IMR-90 (cell line): ENCODE data around the gene TAOK1. TPM values are rescaled to one million over a fixed set of nuclear protein-coding genes. Genes with fewer than 3 reads are reported as not detected.

Source experiments
- ATAC-seq: fragments of 200-7000 bp; cut with Tn5 transposase; 2 replicates; pipeline ENCODE4 v1.9.1; 2020; ENCODE audit warnings: low read depth, mild to moderate bottlenecking, moderate library complexity
- BruUV-seq: library from RNA; stranded (reverse); fragments of 400-500 nt; replicated peaks from 2 replicates; lab custom pipeline; 2021; lab: Mats Ljungman, UMichigan
- CTCF ChIA-PET: fragments of 300-600 bp; formaldehyde crosslinking; extraction: SDS; loops from one replicate; lab custom pipeline; 2021; ENCODE audit warnings: antibody characterized with exemption; lab: Yijun Ruan, JAX
- POLR2A ChIA-PET: fragments of 300-600 bp; sonication (Branson Sonifier 250); formaldehyde crosslinking; loops from one replicate; lab custom pipeline; 2022; ENCODE audit warnings: antibody characterized with exemption; ENCODE audit not compliant: unreplicated experiment; lab: Charles Lee
- DNase-seq: peaks from one replicate; pipeline ENCODE4 v3.0.0; 2013
- H2AFZ ChIP-seq: replicated peaks from 2 replicates; pipeline ENCODE3; 2013; ENCODE audit warnings: low read length, mild to moderate bottlenecking; ENCODE audit not compliant: poor library complexity
- H2AK5ac ChIP-seq: 2 replicates; pipeline ENCODE4 v1.6.1; 2013; ENCODE audit warnings: low read depth, low read length, inconsistent platforms
- H2AK9ac ChIP-seq: replicated peaks from 2 replicates; pipeline ENCODE3; 2013; ENCODE audit warnings: mild to moderate bottlenecking, low read depth, low read length, moderate library complexity; ENCODE audit not compliant: poor library complexity
- H2BK120ac ChIP-seq: 2 replicates; pipeline ENCODE4 v1.6.1; 2013; ENCODE audit warnings: low read depth, low read length, inconsistent platforms
- H2BK15ac ChIP-seq: 3 replicates; pipeline ENCODE4 v1.6.1; 2013; ENCODE audit warnings: low read depth, low read length, inconsistent platforms
- H2BK20ac ChIP-seq: 2 replicates; pipeline ENCODE4 v1.6.1; 2013; ENCODE audit warnings: low read depth, mild to moderate bottlenecking, inconsistent platforms, low read length, moderate library complexity
- H2BK5ac ChIP-seq: 2 replicates; pipeline ENCODE4 v1.6.1; 2013; ENCODE audit warnings: mild to moderate bottlenecking, low read depth, low read length, inconsistent platforms; ENCODE audit not compliant: poor library complexity, severe bottlenecking
- H3K14ac ChIP-seq: replicated peaks from 2 replicates; pipeline ENCODE4 v1.6.1; 2013; ENCODE audit warnings: low read depth, low read length, inconsistent platforms
- H3K18ac ChIP-seq: 2 replicates; pipeline ENCODE4 v1.6.1; 2013; ENCODE audit warnings: low read depth, low read length, control low read depth
- H3K23ac ChIP-seq: 2 replicates; pipeline ENCODE4 v1.6.1; 2013; ENCODE audit warnings: low read depth, low read length, inconsistent platforms
- H3K27ac ChIP-seq: 2 replicates; pipeline ENCODE4 v1.5.1; 2013; ENCODE audit warnings: mild to moderate bottlenecking, control low read depth, low read length; ENCODE audit not compliant: insufficient read depth
- H3K27me3 ChIP-seq: 2 replicates; pipeline ENCODE4 v1.6.1; 2013; ENCODE audit warnings: low read length; ENCODE audit not compliant: control insufficient read depth, insufficient read depth
- H3K36me3 ChIP-seq: 2 replicates; pipeline ENCODE4 v1.6.1; 2013; ENCODE audit warnings: low read length, mixed read lengths; ENCODE audit not compliant: control insufficient read depth, insufficient read depth
- H3K4ac ChIP-seq: 2 replicates; pipeline ENCODE4 v1.6.1; 2013; ENCODE audit warnings: low read depth, low read length, inconsistent platforms
- H3K4me1 ChIP-seq: 2 replicates; pipeline ENCODE4 v1.6.1; 2013; ENCODE audit warnings: low read length, mixed read lengths; ENCODE audit not compliant: control insufficient read depth, insufficient read depth
- H3K4me2 ChIP-seq: 2 replicates; pipeline ENCODE4 v1.6.1; 2013; ENCODE audit warnings: low read depth, mild to moderate bottlenecking, control low read depth, low read length, moderate library complexity
- H3K4me3 ChIP-seq: 2 replicates; pipeline ENCODE4 v1.5.1; 2013; ENCODE audit warnings: low read depth, mild to moderate bottlenecking, control low read depth, low read length, moderate library complexity; ENCODE audit not compliant: insufficient read depth
- H3K56ac ChIP-seq: 2 replicates; pipeline ENCODE4 v1.6.1; 2013; ENCODE audit warnings: low read length, inconsistent platforms; ENCODE audit not compliant: insufficient read depth; ENCODE audit errors: extremely low read depth
- H3K79me1 ChIP-seq, 2 experiments: 2 replicates each; pipeline ENCODE4 v1.6.1; 2013; ENCODE audit warnings: low read length in 2 of 2, inconsistent platforms in 1 of 2, low read depth in 1 of 2
- H3K9ac ChIP-seq: 2 replicates; pipeline ENCODE4 v1.6.1; 2013; ENCODE audit warnings: low read depth, low read length, control low read depth
- H3K9me1 ChIP-seq: 2 replicates; pipeline ENCODE4 v1.6.1; 2013; ENCODE audit warnings: low read length, inconsistent platforms; ENCODE audit not compliant: insufficient read depth
- H3K9me3 ChIP-seq: 2 replicates; pipeline ENCODE4 v1.6.1; 2013; ENCODE audit warnings: low read length; ENCODE audit not compliant: control insufficient read depth, insufficient read depth
- H4K20me1 ChIP-seq: 2 replicates; pipeline ENCODE4 v1.6.1; 2013; ENCODE audit warnings: low read length, inconsistent platforms; ENCODE audit not compliant: insufficient read depth
- H4K5ac ChIP-seq: 2 replicates; pipeline ENCODE4 v1.6.1; 2013; ENCODE audit warnings: mild to moderate bottlenecking, low read depth, low read length, control low read depth
- H4K8ac ChIP-seq, 2 experiments: 2 replicates each; pipeline ENCODE4 v1.6.1; 2013; ENCODE audit warnings: low read depth in 2 of 2, low read length in 2 of 2, control low read depth in 1 of 2, inconsistent platforms in 1 of 2
- H4K91ac ChIP-seq: 2 replicates; pipeline ENCODE4 v1.6.1; 2013; ENCODE audit warnings: low read depth, low read length, inconsistent platforms; ENCODE audit not compliant: insufficient read depth
- BHLHE40 ChIP-seq: fragments of 150-350 bp; IDR thresholded peaks from 2 replicates; pipeline ENCODE4 v1.6.1; 2016; ENCODE audit warnings: mild to moderate bottlenecking, low read depth, low read length
- CEBPB ChIP-seq: IDR thresholded peaks from 2 replicates; pipeline ENCODE4 v1.6.1; 2012; ENCODE audit warnings: low read depth, low read length, improper control_type of control experiment
- CHD1 ChIP-seq: IDR thresholded peaks from 2 replicates; pipeline ENCODE4 v1.6.1; 2012; ENCODE audit warnings: low read depth, low read length, improper control_type of control experiment
- CTCF ChIP-seq: conservative IDR thresholded peaks from 2 replicates; pipeline ENCODE4 v1.5.1; 2012; ENCODE audit warnings: mild to moderate bottlenecking, low read depth, low read length, improper control_type of control experiment
- FOS ChIP-seq: fragments of 150-350 bp; IDR thresholded peaks from 2 replicates; pipeline ENCODE4 v1.6.1; 2016; ENCODE audit warnings: low read depth, low read length
- MAZ ChIP-seq: IDR thresholded peaks from 2 replicates; pipeline ENCODE4 v1.6.1; 2012; ENCODE audit warnings: low read depth, mild to moderate bottlenecking, low read length, improper control_type of control experiment, moderate library complexity, borderline replicate concordance
- MXI1 ChIP-seq: IDR thresholded peaks from 2 replicates; pipeline ENCODE4 v1.6.1; 2012; ENCODE audit warnings: low read depth, mild to moderate bottlenecking, low read length, moderate library complexity, borderline replicate concordance
- POLR2A ChIP-seq: IDR thresholded peaks from 2 replicates; pipeline ENCODE4 v1.6.1; 2012; ENCODE audit warnings: mild to moderate bottlenecking, low read depth, low read length
- RAD21 ChIP-seq: IDR thresholded peaks from 2 replicates; pipeline ENCODE4 v1.6.1; 2012; ENCODE audit warnings: low read length, improper control_type of control experiment
- RCOR1 ChIP-seq: IDR thresholded peaks from 2 replicates; pipeline ENCODE4 v1.6.1; 2012; ENCODE audit warnings: mild to moderate bottlenecking, low read length, improper control_type of control experiment; ENCODE audit not compliant: insufficient replicate concordance
- USF2 ChIP-seq: fragments of 150-350 bp; IDR thresholded peaks from 2 replicates; pipeline ENCODE4 v1.6.1; 2017; ENCODE audit warnings: mild to moderate bottlenecking, antibody characterized with exemption, low read length, low read depth
- WGBS, 2 experiments: methylation state at CpG; one replicate each; pipeline versions ENCODE4 v1.1.5 to v1.1.7; 2013; ENCODE audit warnings: missing lambda C conversion rate in 2 of 2; ENCODE audit not compliant: insufficient read length in 1 of 2; ENCODE audit errors: extremely low coverage in 2 of 2; 5-methylcytosine and 5-hydroxymethylcytosine counted together
- dilution Hi-C: fragments of 300-500 bp; cut with HindIII; formaldehyde crosslinking; loops from one replicate; pipeline ENCODE4 v1.14.3; 2018; ENCODE audit warnings: low sequenced_read_pairs; ENCODE audit not compliant: unreplicated experiment
- in situ Hi-C: fragments of 300-500 bp; cut with MboI; formaldehyde crosslinking; loops from 3 replicates; pipeline ENCODE4 v1.14.3; 2019; ENCODE audit warnings: low sequenced_read_pairs, inconsistent platforms, mixed read lengths
- intact Hi-C: fragments of 100-400 bp; cut with micrococcal nuclease; formaldehyde crosslinking; loops from 2 replicates; pipeline ENCODE4 v1.10.0; 2022
- polyA plus RNA-seq, 3 experiments: library from polyadenylated mRNA; depleted of rRNA; stranded (reverse); fragments of >200 nt; gene quantifications; 2 replicates each; pipeline ENCODE4 v1.2.3, GENCODE V29; 2012; ENCODE audit warnings: low replicate concordance in 1 of 3
- total RNA-seq: library from RNA; depleted of rRNA; stranded (reverse); fragments of >200 nt; gene quantifications from 2 replicates; pipeline ENCODE4 v1.2.3, GENCODE V29; 2012

TAOK1 gene
- total and polyA plus RNA-seq, 2 of the 4 experiments (the other 2 are of a cell fraction) = 9.8 to 91.8 TPM

GRCh38 chr17:29579866-29580771 is 190.0 kb downstream of the TAOK1 start (continued):
- TF ChIP-seq CEBPB = no peak
- TF ChIP-seq POLR2A = no peak
- TF ChIP-seq CHD1 = no peak

- H3K14ac ChIP-seq = no peak overlapping the region
- H2BK20ac ChIP-seq = no peak overlapping the region
- H2AK5ac ChIP-seq = no peak overlapping the region
- no peak overlapping the region for H3K4ac ChIP-seq
- H3K27ac ChIP-seq = no peak overlapping the region
- no peak overlapping the region for H4K5ac ChIP-seq
- H3K27me3 ChIP-seq = no peaks in the 10 kb centered on the region
- dilution Hi-C loops (no loop called here), intact Hi-C loops (no loop called here), in situ Hi-C loops (no loop called here)
- H3K9me1 ChIP-seq = peaks cover 18% of the 10 kb centered on the region
- H3K9me3 ChIP-seq = no peaks in the 10 kb centered on the region
- DNase-seq = no peak
- peaks cover 44% of the 10 kb centered on the region for H4K20me1 ChIP-seq
- no peak overlapping the region for H3K9ac ChIP-seq
- H2BK120ac ChIP-seq = no peak overlapping the region
- WGBS, 2 experiments = 90% methylated on average over 2 of the region's 20 CpGs; no CpG with 5 or more reads in 1 of the 2 experiments
- H2BK15ac ChIP-seq = no peak overlapping the region
- BruUV-seq = no TSS peak
- ChIA-PET POLR2A (no interaction called here), CTCF (interaction anchor here (1.0 to 1.1 kb wide), 2 partner anchors 10 to 180 kb away, joined by 3 read pairs; no protein-coding TSS in a partner anchor)
- H3K36me3 ChIP-seq = peaks cover 48% of the 10 kb centered on the region
- no peak overlapping the region for H2BK5ac ChIP-seq
- peaks cover 31 to 74% of the 10 kb centered on the region in 2 experiments for H3K79me1 ChIP-seq
- no peak overlapping the region for H3K4me2 ChIP-seq
- H3K23ac ChIP-seq = no peak overlapping the region
- no peak overlapping the region for H4K91ac ChIP-seq
- H3K56ac ChIP-seq = no peak overlapping the region
- H3K4me3 ChIP-seq = no peak overlapping the region
- no peak for ATAC-seq
- no peak overlapping the region for H2AK9ac ChIP-seq
- H3K18ac ChIP-seq = no peak overlapping the region
- H4K8ac ChIP-seq = no peak overlapping the region
- peaks cover 11% of the 10 kb centered on the region; the same call in 1 of the 2 replicates for H3K4me1 ChIP-seq
- no peak overlapping the region for H2AFZ ChIP-seq
- no peak for TF ChIP-seq CTCF
- TF ChIP-seq USF2 = no peak
- TF ChIP-seq MAZ = no peak
- no peak for TF ChIP-seq FOS
- TF ChIP-seq RAD21 = no peak
- no peak for TF ChIP-seq CEBPB
- TF ChIP-seq BHLHE40 = no peak
- no peak for TF ChIP-seq CHD1
- TF ChIP-seq POLR2A = no peak
- no peak for TF ChIP-seq MXI1
- no peak for TF ChIP-seq RCOR1
Measured at GRCh38 chr17:29581583-29582253, 191.6 kb downstream of the TAOK1 start.
